Neural progenitor cell (in vitro differentiated cells): Measurements from ENCODE around the gene PRAC2.

ENCODE experiments used
- CTCF ChIP-seq: fragments of 200-600 bp; sonication (generic); IDR thresholded peaks from 2 replicates; pipeline ENCODE4 v1.5.1; 2017; ENCODE audit warnings: antibody characterized with exemption, mild to moderate bottlenecking
- EZH2 ChIP-seq: fragments of 200-600 bp; sonication (generic); IDR thresholded peaks from 2 replicates; pipeline ENCODE4 v1.6.1; 2017; ENCODE audit warnings: antibody characterized with exemption, mild to moderate bottlenecking, moderate library complexity

GRCh38 chr17:48676963-48677558 is 45.9 kb upstream of the PRAC2 start:
- TF ChIP-seq CTCF (no peak), EZH2 (no peak)
